Breast epithelium (tissue), 4 donors: Measurements from ENCODE around the gene RFTN1. TPM values are rescaled to one million over a fixed set of nuclear protein-coding genes. Genes with fewer than 3 reads are reported as not detected.

ENCODE experiments used
- DNase-seq, 2 donors: peaks; one replicate each; pipeline ENCODE4 v3.0.0-alpha.2; 2019; ENCODE audit warnings: low spot score in 2 of 2
- H3K27ac ChIP-seq, 2 donors: fragments of 200-600 bp; sonication (generic) in 1 of 2; one replicate each; pipeline ENCODE4 v1.5.1; 2016 to 2019; ENCODE audit warnings: mild to moderate bottlenecking in 1 of 2
- H3K27me3 ChIP-seq, 2 donors: fragments of 200-600 bp; sonication (generic) in 1 of 2; one replicate each; pipeline versions ENCODE4 v1.5.1 to v1.6.0; 2017 to 2019; ENCODE audit warnings: control low read depth in 1 of 2, mild to moderate bottlenecking in 1 of 2
- H3K36me3 ChIP-seq: fragments of 200-600 bp; one replicate; pipeline ENCODE4 v1.5.1; 2019
- H3K4me1 ChIP-seq, 2 donors: fragments of 200-600 bp; sonication (generic); one replicate each; pipeline ENCODE4 v1.5.1; 2016 to 2019; ENCODE audit warnings: control low read depth in 1 of 2
- H3K4me3 ChIP-seq, 3 donors: fragments of 200-600 bp; sonication (generic); 1 replicate in 2 of 3; 2 replicates in 1 of 3; pipeline ENCODE4 v1.5.1; 2016 to 2019; ENCODE audit warnings: mild to moderate bottlenecking in 3 of 3, moderate library complexity in 2 of 3
- H3K9me3 ChIP-seq, 2 donors: fragments of 200-600 bp; sonication (generic) in 1 of 2; one replicate each; pipeline ENCODE4 v1.5.1; 2016 to 2019; ENCODE audit warnings: control low read depth in 1 of 2
- CTCF ChIP-seq, 3 donors: fragments of 450-650 bp; IDR thresholded peaks; one replicate each; pipeline ENCODE4 v1.5.1; 2016 to 2017; ENCODE audit warnings: antibody characterized with exemption in 3 of 3, mild to moderate bottlenecking in 3 of 3, moderate library complexity in 3 of 3
- POLR2A ChIP-seq: fragments of 450-650 bp; IDR thresholded peaks from one replicate; pipeline ENCODE4 v1.6.1; 2016; ENCODE audit warnings: antibody characterized with exemption, mild to moderate bottlenecking, moderate library complexity
- POLR2AphosphoS5 ChIP-seq, 3 donors: sonication (generic); formaldehyde crosslinking; IDR thresholded peaks; one replicate each; pipeline ENCODE4 v1.6.1; 2017; ENCODE audit warnings: antibody characterized with exemption in 3 of 3
- intact Hi-C: fragments of 100-400 bp; cut with DNase I; formaldehyde crosslinking; loops from one replicate; pipeline ENCODE4 v1.15.1; 2023; ENCODE audit warnings: low total_unique reads
- total RNA-seq, 3 donors: library from RNA; depleted of rRNA; stranded (reverse); fragments of >200 nt; gene quantifications; one replicate each; pipeline ENCODE4 v1.1.0, GENCODE V29; 2016

The RFTN1 gene
- total RNA-seq, 3 donors from 2014 or later = 13.9 to 108 (median 29.5) TPM

DNA sequence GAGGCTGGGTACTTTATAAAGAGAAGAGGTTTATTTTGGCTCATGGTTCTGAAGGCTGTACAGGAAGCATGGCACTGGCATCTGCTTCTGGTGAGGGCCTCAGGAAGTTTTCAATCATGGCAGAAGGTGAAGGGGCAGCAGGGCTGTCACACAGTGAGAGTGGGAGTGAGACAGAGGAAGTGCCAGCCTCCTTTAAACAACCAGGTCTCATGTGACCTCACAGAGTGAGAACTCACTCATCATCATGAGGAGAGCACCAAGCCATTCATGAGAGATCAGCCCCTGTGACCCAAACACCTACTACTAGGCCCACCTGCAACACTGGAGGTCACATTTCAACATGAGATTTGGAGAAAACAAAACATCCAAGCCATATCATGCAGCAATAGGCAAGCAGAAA, 9.3 kb upstream of the RFTN1 start:
- intact Hi-C loops = no loop called here
- no peak overlapping the region for H3K27ac ChIP-seq
- H3K9me3 ChIP-seq = peaks cover 6 to 9% of the 10 kb centered on the region in 2 donors
- DNase-seq = no peak
- no peaks in the 10 kb centered on the region for H3K36me3 ChIP-seq
- no peaks in the 10 kb centered on the region for H3K4me1 ChIP-seq
- H3K27me3 ChIP-seq = no peaks in the 10 kb centered on the region
- no peak overlapping the region for H3K4me3 ChIP-seq
- no peak for TF ChIP-seq POLR2AphosphoS5 (IDR thresholded peaks at IDR 0.05)
- TF ChIP-seq POLR2A = no peak
- no peak for TF ChIP-seq CTCF (IDR thresholded peaks at IDR 0.05)

GRCh38 chr3:16520970-16521881, 7.7 kb upstream of the RFTN1 start:
- intact Hi-C loops = no loop called here

GRCh38 chr3:16520241-16520969, 6.9 kb upstream of the RFTN1 start:
- H3K4me1 ChIP-seq = no peaks in the 10 kb centered on the region
- intact Hi-C loops = no loop called here
- H3K27ac ChIP-seq = no peak overlapping the region
- no peak for TF ChIP-seq POLR2A
- no peak for TF ChIP-seq CTCF (IDR thresholded peaks at IDR 0.05)
- TF ChIP-seq POLR2AphosphoS5 (IDR thresholded peaks at IDR 0.05) = no peak
- no peaks in the 10 kb centered on the region for H3K36me3 ChIP-seq
- peaks cover 6 to 9% of the 10 kb centered on the region in 2 donors for H3K9me3 ChIP-seq
- H3K27me3 ChIP-seq = no peaks in the 10 kb centered on the region
- no peak for DNase-seq
- no peak overlapping the region for H3K4me3 ChIP-seq

More at GRCh38 chr3:16520970-16521881, 7.7 kb upstream of the RFTN1 start:
- Histone ChIP-seq H3K27me3 (no peaks in the 10 kb centered on the region), H3K9me3 (peaks cover 6 to 9% of the 10 kb centered on the region in 2 donors), H3K4me3 (no peak overlapping the region), H3K36me3 (no peaks in the 10 kb centered on the region), H3K4me1 (no peaks in the 10 kb centered on the region), H3K27ac (no peak overlapping the region)
- DNase-seq = no peak
- TF ChIP-seq CTCF (IDR thresholded peaks at IDR 0.05) (no peak), POLR2A (no peak), POLR2AphosphoS5 (IDR thresholded peaks at IDR 0.05) (no peak)

- H3K4me1 ChIP-seq = no peaks in the 10 kb centered on the region
- intact Hi-C loops = no loop called here
Observed at GRCh38 chr3:16516695-16517481, 3.4 kb upstream of the RFTN1 start.

More at GRCh38 chr3:16516695-16517481, 3.4 kb upstream of the RFTN1 start:
- Histone ChIP-seq H3K27ac (peak overlapping the region in 1 of 2 donors; percentile 9), H3K9me3 (no peaks in the 10 kb centered on the region), H3K4me3 (no peak overlapping the region), H3K27me3 (no peaks in the 10 kb centered on the region), H3K36me3 (no peaks in the 10 kb centered on the region)
- DNase-seq = peak in 1 of 2 donors; percentile 21
- TF ChIP-seq CTCF (IDR thresholded peaks at IDR 0.05) = peak in 1 of 3 donors; percentile 48
- no peak for TF ChIP-seq POLR2AphosphoS5 (IDR thresholded peaks at IDR 0.05)
